Hair follicular keratinocyte (primary cell): Measurements from ENCODE around the gene ZNF415. TPM values are rescaled to one million over a fixed set of nuclear protein-coding genes. Genes with fewer than 3 reads are reported as not detected.

ENCODE experiments used
- total RNA-seq: library from RNA; depleted of rRNA; stranded (reverse); fragments of >200 nt; gene quantifications from 2 replicates; pipeline ENCODE4 v1.2.3, GENCODE V29; 2015

Gene ZNF415
- total RNA-seq: 1.0 and 1.6 TPM in 2 replicates

DNA sequence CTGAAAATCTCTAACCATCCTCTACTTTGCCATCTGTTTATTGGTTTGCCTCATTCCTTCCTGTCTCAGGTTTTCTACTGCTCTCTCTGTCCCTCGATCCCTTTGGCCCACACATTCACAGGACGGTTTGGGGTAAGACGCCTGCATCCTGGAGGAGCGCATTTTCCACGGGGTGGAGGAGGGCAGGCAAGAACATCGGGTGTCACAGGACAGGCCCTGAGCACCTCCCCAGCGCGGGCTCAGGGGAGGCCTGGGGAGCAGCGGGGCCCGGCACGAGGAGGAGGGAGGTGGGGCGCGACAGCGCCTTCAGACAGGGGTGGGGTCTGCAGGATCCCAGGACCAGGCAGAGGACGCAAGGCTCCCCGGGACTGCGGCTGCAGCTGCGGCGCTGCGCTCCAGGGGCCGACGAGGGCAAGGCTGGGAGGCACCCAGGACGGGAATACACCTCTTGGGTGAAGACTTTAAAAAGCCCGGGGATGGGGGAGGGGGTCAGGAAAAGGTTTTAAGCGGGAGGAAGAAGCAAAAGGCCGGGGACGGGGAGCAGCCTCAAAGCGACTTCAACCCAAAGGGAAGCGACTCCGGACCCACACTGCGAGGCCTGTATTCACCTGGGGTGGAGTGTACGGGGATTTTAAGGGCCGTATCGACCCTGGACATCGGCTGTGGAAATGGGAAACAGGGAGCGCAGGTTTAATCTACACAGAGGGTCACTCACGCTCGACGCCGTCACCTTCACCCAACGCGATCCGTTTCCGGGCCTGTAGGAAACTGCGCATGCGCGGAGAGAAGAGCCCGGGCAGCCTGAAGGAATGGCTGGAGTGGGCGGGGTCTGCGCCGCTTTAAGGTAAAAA is at the start of gene ZNF415:
TSS of gene ZNF415 (minus strand) at position 770 of the 851 bp plus-strand sequence. CDS start 10,234 bp downstream, outside the sequence.

DNA sequence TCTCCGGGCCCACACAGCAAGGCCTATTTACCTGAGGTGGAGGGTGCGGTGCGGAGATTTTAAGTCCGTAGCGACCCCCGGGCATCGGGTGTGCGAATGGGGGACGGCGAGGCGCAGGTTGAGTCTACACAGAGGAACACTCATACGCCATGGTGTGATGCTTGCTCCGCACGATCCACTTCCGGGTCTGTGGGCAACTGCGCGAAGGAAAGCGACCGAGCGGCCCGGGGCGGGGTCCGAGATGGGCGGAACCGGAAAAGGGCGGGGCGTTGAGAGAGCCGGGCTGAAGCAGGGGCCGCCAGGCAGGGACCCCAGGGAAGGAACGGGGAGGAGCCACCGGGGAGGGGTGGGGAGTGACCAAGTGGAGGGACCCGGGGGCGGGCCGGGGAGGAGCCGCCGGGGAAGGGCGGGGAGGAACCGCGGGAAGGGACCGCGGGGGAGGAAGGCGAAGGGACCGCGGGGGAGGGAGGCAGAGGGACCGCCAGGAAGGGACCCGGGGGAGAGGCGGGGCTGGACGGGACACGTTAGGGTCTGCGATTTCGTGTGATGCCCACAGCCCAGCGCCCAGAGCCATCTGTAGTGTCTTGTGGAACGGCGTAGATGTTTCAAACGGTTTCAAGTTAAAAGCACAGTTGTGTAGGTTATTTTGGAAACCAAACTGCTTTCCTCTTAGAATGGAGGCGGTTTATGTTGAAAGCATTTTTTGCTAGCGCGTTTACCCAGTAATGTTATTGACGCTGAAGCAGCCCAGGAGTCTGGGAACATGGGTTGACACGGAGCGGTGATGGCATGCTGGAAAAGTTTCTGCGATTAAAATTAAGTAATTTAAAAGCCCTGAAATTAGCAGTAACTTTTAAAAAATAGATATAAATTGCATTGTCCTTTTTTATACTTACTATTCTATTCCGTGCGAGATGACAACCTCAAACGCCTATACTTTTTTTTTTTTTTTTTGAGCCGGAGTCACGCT is 29.2 kb downstream of the ZNF415 start, which contains the start of gene ZNF160:
TSS of gene ZNF160 (minus strand) at position 189 of the 970 bp plus-strand sequence. CDS start 17,146 bp downstream, outside the sequence.

Other genes starting within 250 kb of the ZNF415 start
- gene ZNF320, start 235.3 kb downstream of the ZNF415 start, total RNA-seq: 5.4 and 5.5 TPM in 2 replicates
- gene ZNF888, start 209.5 kb downstream of the ZNF415 start, total RNA-seq: 3.4 and 6.2 TPM in 2 replicates
- gene ZNF816, start 170.0 kb downstream of the ZNF415 start, total RNA-seq: 3.5 and 4.8 TPM in 2 replicates
- gene ERVV-1, start 119.0 kb downstream of the ZNF415 start, total RNA-seq: not detected in 2 replicates
- gene ERVV-2, start 88.2 kb downstream of the ZNF415 start, total RNA-seq: not detected in 2 replicates
- gene ZNF160, start 29.5 kb downstream of the ZNF415 start, total RNA-seq: 7.4 and 10.4 TPM in 2 replicates
- gene ZNF347, start 26.1 kb upstream of the ZNF415 start, total RNA-seq: 2.5 and 3.1 TPM in 2 replicates
- gene ZNF665, start 60.4 kb upstream of the ZNF415 start, total RNA-seq: 2.1 and 2.9 TPM in 2 replicates
- gene ZNF677, start 122.0 kb upstream of the ZNF415 start, total RNA-seq: 6.8 and 15.5 TPM in 2 replicates
- not detected in 2 replicates for gene VN1R2, start 125.4 kb upstream of the ZNF415 start, total RNA-seq
- gene VN1R4, start 134.8 kb upstream of the ZNF415 start, total RNA-seq: not detected in 2 replicates
- 3.3 and 4.1 TPM in 2 replicates for gene ZNF845, start 200.8 kb upstream of the ZNF415 start, total RNA-seq
- gene ZNF525, start 232.8 kb upstream of the ZNF415 start, total RNA-seq: 6.0 and 6.1 TPM in 2 replicates